ENCODE data around the gene FOXC2.

FOXC2 gene

GRCh38 chr16:86616906-86617305 is 50.3 kb downstream of the FOXC2 start:
- Histone ChIP-seq H3K27me3 (ENCODE audit: control insufficient read depth, insufficient read depth, low read length) (no peaks in the 10 kb centered on the region), H3K9me3 (ENCODE audit: control insufficient read depth, insufficient read depth, low read length) (no peaks in the 10 kb centered on the region), H3K27ac (ENCODE audit: low read length) (no peak overlapping the region), H3K4me3 (ENCODE audit: low read length) (no peak overlapping the region), H3K4me1 (ENCODE audit: control insufficient read depth, insufficient read depth, low read length) (no peaks in the 10 kb centered on the region; the same call in 1 of the 2 replicates), H3K36me3 (ENCODE audit: control insufficient read depth, insufficient read depth, low read length) (no peaks in the 10 kb centered on the region)
- no CpG with 5 or more reads among the region's 5 CpGs for WGBS (ENCODE audit: insufficient coverage, insufficient read length)
- DNase-seq (ENCODE audit: low read depth, low spot score) = no peak

GRCh38 chr16:86618431-86619238 is 52.0 kb downstream of the FOXC2 start:
- no peaks in the 10 kb centered on the region for H3K27me3 ChIP-seq (ENCODE audit: control insufficient read depth, insufficient read depth, low read length)
- no peak overlapping the region for H3K4me3 ChIP-seq (ENCODE audit: low read length)
- no peaks in the 10 kb centered on the region for H3K36me3 ChIP-seq (ENCODE audit: control insufficient read depth, insufficient read depth, low read length)
- no CpG with 5 or more reads among the region's 16 CpGs for WGBS (ENCODE audit: insufficient coverage, insufficient read length)
- no peaks in the 10 kb centered on the region for H3K9me3 ChIP-seq (ENCODE audit: control insufficient read depth, insufficient read depth, low read length)
- no peak overlapping the region for H3K27ac ChIP-seq (ENCODE audit: low read length)
- no peak for DNase-seq (ENCODE audit: low read depth, low spot score)
- H3K4me1 ChIP-seq (ENCODE audit: control insufficient read depth, insufficient read depth, low read length) = no peaks in the 10 kb centered on the region; the same call in 1 of the 2 replicates

All from iPS DF 6.9 (cell line).